Vagina (tissue), 2 donors: Measurements from ENCODE around the gene PDE4D.

Source experiments
- POLR2A ChIP-seq, 2 donors: fragments of 450-650 bp; IDR thresholded peaks; one replicate each; pipeline ENCODE4 v1.6.1; 2017; ENCODE audit warnings: antibody characterized with exemption in 2 of 2, mild to moderate bottlenecking in 2 of 2, moderate library complexity in 2 of 2
- POLR2AphosphoS5 ChIP-seq, 2 donors: sonication (generic); formaldehyde crosslinking; IDR thresholded peaks; one replicate each; pipeline ENCODE4 v1.9.0; 2017; ENCODE audit warnings: antibody characterized with exemption in 2 of 2, mild to moderate bottlenecking in 2 of 2, low read depth in 1 of 2; ENCODE audit not compliant: insufficient read depth in 1 of 2
- TF ChIP-seq, protein P1 (sequence below), 3 experiments: fragments of 450-650 bp in 2 of 3; fragments of 200-600 bp in 1 of 3; sonication (generic) in 1 of 3; IDR thresholded peaks; one replicate each; pipeline ENCODE4 v1.5.1; 2017 to 2019; ENCODE audit warnings: antibody characterized with exemption in 3 of 3, mild to moderate bottlenecking in 2 of 3, moderate library complexity in 2 of 3

GRCh38 chr5:58937031-58937681, 956.4 kb downstream of the PDE4D start:
- TF ChIP-seq, protein P1, sequence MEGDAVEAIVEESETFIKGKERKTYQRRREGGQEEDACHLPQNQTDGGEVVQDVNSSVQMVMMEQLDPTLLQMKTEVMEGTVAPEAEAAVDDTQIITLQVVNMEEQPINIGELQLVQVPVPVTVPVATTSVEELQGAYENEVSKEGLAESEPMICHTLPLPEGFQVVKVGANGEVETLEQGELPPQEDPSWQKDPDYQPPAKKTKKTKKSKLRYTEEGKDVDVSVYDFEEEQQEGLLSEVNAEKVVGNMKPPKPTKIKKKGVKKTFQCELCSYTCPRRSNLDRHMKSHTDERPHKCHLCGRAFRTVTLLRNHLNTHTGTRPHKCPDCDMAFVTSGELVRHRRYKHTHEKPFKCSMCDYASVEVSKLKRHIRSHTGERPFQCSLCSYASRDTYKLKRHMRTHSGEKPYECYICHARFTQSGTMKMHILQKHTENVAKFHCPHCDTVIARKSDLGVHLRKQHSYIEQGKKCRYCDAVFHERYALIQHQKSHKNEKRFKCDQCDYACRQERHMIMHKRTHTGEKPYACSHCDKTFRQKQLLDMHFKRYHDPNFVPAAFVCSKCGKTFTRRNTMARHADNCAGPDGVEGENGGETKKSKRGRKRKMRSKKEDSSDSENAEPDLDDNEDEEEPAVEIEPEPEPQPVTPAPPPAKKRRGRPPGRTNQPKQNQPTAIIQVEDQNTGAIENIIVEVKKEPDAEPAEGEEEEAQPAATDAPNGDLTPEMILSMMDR (IDR thresholded peaks at IDR 0.05), result no peak
- TF ChIP-seq POLR2A (IDR thresholded peaks at IDR 0.05), result no peak
- no peak for TF ChIP-seq POLR2AphosphoS5 (IDR thresholded peaks at IDR 0.05; ENCODE audit: insufficient read depth in 1 of 2, low read depth in 1 of 2)
